Central memory CD8-positive, alpha-beta T cell (primary cell): ENCODE results near the gene PRPSAP1.

ENCODE experiments used
- ATAC-seq: fragments of 150-1000 bp; cut with Tn5 transposase; replicated peaks from 2 replicates; pipeline ENCODE4 v1.10.0; 2022; ENCODE audit warnings: mild to moderate bottlenecking, moderate FRiP score, moderate number of reproducible peaks; ENCODE audit not compliant: poor library complexity, severe bottlenecking; ENCODE audit errors: extremely low read depth
- DNase-seq, 2 donors: peaks; one replicate each; pipeline ENCODE4 v3.0.0; 2021; ENCODE audit warnings: low spot score in 2 of 2
- H3K27ac Mint-ChIP-seq: one replicate; pipeline ENCODE4 v1.8.0; 2022; ENCODE audit warnings: low read depth, mild to moderate bottlenecking, moderate library complexity, mixed read lengths
- H3K27me3 Mint-ChIP-seq: one replicate; pipeline ENCODE4 v1.8.0; 2022; ENCODE audit warnings: mixed read lengths
- H3K36me3 Mint-ChIP-seq: one replicate; pipeline ENCODE4 v1.8.0; 2022; ENCODE audit warnings: mild to moderate bottlenecking, moderate library complexity, mixed read lengths; ENCODE audit not compliant: insufficient read depth
- H3K4me1 Mint-ChIP-seq: one replicate; pipeline ENCODE4 v1.8.0; 2022; ENCODE audit warnings: mixed read lengths
- H3K4me3 Mint-ChIP-seq: one replicate; pipeline ENCODE4 v1.8.0; 2022; ENCODE audit warnings: mild to moderate bottlenecking, moderate library complexity, mixed read lengths
- H3K9me3 Mint-ChIP-seq: one replicate; pipeline ENCODE4 v1.8.0; 2022; ENCODE audit warnings: mixed read lengths

PRPSAP1 gene

DNA sequence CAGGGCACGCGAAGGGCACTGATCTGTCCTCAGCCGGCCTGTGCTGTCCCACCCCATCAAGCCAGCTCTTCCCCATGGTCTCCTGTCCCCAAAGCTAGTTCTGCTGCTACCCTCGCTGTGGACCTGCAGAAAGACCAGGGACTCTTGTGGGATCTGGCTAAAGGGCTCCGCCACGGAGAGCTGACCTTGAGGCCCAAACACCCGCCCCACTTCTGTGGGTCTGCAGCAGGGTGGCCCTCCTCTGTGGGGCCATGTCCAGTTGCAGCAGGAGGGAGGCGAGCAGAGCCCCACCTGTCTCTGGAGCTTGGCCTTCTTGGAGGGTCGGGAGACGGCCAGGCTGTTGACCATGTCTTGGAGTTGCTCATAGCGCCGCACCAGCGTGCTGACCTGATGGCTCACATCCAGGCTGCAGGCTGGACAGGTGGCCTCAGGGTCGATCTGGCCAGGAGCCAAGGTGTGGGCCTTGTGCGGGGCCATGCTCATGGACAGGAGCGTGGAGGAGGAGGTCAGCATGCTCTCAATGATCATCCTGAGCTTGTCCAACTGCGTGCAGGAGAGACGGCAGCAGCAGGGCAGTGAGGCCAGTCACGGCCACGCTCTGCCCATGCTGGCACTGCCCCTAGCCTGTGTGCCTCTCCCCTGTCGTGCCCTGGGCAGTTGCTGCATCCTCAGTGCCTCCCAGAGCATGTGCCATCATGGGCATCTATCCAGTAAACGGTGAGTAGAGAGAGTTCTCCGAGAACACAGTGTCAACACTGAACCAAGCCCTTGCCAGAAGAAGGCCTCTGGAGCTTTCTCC is 71.9 kb downstream of the PRPSAP1 start:
- Mint-ChIP-seq H3K9me3 (no peaks in the 10 kb centered on the region), H3K36me3 (peaks cover 7% of the 10 kb centered on the region), H3K4me3 (no peak overlapping the region), H3K27ac (no peak overlapping the region), H3K27me3 (no peaks in the 10 kb centered on the region), H3K4me1 (no peaks in the 10 kb centered on the region)
- DNase-seq (no peak), ATAC-seq (no peak)

DNA sequence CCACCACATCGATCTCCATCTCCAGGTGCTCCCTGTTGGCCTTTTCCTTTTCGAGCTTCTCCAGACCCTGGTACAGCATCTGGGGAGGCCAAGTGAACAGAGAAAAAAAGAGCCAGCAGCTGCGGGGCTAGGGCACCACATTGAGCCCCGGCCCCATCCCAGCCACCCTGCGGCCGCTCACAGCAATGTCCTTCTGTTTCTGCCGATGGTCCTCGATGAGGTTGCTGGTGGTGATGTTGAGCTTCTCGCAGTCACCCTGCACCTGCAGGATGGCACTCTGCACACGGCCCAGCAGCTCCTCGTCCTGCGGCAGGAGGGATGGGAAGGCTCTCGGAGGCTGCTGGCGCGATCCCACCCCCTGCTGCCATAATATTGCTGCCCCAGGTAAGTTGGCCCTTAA is 73.1 kb downstream of the PRPSAP1 start:
- no peak for ATAC-seq
- Mint-ChIP-seq H3K27me3 (no peaks in the 10 kb centered on the region), H3K4me3 (no peak overlapping the region), H3K36me3 (peaks cover 10% of the 10 kb centered on the region), H3K4me1 (no peaks in the 10 kb centered on the region), H3K27ac (no peak overlapping the region), H3K9me3 (no peaks in the 10 kb centered on the region)
- no peak for DNase-seq

DNA sequence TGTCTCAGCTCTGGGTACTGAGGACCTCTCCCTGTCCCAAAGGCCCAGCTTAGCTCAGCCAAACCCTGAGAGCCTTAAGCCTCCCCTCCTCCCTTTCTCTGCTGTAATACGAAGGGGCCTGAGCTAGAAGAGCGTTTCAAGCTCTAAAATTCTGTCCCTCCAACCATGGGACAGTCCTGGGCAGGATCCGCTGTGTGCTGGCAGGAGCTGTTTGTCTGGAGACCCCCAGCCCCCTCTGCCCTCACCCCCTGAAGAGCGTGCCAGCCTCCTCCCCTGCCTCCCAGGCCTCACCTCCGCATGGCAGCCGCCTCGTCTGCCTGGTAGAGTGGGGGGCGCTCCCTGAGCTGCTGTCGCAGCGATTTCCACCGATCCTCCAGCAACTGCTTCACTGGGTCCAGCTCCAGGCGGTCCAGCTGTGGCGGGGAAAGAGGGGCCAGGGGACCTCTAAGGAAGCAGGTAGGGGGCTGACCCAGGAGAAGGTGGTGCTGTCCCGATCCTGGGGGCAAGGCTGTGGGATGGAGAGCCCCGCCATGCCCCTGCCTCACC is 73.9 kb downstream of the PRPSAP1 start:
- ATAC-seq (no peak), DNase-seq (no peak)
- Mint-ChIP-seq H3K36me3 (peaks cover 11% of the 10 kb centered on the region), H3K9me3 (no peaks in the 10 kb centered on the region), H3K4me3 (no peak overlapping the region), H3K4me1 (peaks cover 2% of the 10 kb centered on the region), H3K27me3 (no peaks in the 10 kb centered on the region), H3K27ac (peak overlapping the region; percentile 70)

DNA sequence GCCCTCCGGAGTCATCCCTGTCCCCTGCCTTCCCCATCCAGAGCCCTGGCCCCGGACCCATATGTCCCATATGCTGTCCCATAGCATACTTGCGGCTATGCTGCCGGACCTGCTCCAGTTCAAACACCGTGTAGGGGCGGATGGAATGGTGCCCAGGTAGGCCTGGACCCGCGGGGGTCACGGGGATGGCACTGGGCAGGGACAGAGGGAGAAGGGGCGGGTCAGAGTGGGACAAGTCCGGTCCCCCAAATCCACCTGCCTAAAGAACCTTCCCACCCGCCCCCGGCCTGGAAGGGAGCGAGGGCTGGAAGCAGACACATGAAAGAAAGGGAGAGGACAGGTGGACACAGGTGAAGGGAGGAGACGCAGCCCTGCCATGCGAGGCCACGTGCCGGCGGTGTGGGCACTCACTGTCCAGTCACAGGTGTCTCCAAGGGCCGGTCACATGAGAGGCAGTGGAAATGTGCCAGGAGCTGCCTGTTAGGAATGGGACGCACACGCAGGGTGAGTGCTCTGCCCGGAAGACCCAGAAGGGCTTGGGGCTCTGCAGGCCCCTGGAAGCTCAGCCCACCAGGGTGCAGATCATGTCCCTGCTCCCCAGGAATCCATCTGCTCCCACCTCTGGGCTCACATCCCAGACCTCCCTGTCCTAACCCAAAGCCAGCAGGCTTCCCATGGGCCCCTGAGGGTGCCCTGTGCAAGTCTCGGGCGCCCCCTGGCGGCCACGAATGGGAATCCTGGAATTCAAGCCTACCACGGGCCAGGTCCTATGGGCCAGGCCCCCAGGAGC is 74.6 kb downstream of the PRPSAP1 start:
- H3K27ac Mint-ChIP-seq = peak overlapping the region; percentile 70
- H3K9me3 Mint-ChIP-seq = no peaks in the 10 kb centered on the region
- DNase-seq (peak; percentile 72 to 80), ATAC-seq (peak; percentile 83)
- H3K4me3 Mint-ChIP-seq = no peak overlapping the region
- H3K36me3 Mint-ChIP-seq = peaks cover 11% of the 10 kb centered on the region
- no peaks in the 10 kb centered on the region for H3K27me3 Mint-ChIP-seq
- H3K4me1 Mint-ChIP-seq = peaks cover 4% of the 10 kb centered on the region

DNA sequence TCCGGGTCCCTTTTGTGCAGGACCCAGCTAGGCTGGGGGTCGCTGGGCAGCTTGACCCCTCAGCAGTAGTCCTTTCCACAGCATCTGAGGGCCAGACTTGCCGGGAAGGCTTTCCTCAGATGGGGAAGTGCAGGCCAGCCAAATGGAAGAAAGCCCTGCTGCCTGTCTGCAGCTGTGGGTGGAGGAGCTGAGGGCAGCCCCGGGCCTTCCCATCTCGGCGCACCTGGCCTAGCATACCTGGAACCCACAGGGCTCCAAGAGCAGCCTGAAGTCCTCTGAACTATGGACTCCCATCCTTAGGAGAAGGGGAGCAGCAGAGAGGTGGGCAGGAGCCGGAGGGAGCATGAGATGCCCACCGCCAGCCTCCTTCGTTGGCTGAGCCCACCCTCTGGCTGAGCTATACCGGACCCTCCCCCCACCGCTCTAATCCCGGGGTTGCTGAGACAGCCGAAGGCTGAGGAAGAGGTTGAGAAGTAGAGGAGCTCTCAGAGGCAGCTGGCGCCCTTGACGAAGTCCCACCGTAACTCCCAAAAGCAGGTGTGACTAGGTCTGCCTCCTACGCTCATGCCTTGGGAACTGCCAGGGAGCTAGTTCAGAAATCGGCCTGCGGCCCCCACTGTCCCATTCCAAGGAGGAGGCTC is 75.3 kb downstream of the PRPSAP1 start:
- Mint-ChIP-seq H3K27ac (peak overlapping the region; percentile 70), H3K4me3 (no peak overlapping the region)

DNA sequence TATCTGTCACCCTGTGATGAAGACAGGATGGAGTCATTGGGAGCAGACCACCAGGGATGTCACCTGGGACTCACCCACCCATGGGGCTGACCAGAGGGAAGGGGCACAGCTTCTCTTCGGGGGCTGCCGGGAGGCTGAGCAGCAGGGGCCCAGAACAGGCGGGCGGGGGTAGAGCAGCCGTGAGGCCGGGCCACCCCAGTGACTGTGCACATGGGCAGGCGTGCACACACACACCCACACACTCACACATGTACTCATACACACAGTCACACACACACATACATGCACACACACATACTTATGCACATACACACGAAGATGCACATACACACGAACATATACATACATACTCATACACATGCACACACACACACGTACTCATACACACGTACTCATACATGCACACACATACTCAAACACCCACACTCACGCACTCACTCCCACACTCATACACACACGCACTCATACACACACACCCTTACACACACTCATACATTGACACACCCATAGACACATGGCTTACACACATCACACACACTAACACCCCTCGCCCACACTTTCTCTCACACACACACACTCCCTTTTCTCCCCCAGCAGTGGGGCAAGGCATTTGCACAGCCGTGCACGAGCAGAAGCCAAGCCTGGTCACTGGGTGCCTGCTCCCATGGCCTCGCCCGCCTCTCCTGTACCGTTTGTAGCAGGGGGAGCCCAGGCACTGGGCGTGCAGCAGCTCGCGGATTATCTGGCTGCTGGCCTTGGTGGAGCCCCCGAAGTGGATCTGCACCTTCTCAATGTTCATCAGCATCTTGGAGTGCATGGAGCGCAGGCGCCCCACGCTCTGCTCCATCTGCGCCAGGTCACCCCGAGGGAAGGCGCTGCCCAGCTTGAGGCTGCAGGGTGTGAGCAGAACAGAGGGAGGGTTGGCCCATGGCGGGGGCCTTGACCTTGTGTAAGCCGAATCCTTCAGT is 76.1 kb downstream of the PRPSAP1 start:
- no peak overlapping the region for H3K4me3 Mint-ChIP-seq
- peaks cover 9% of the 10 kb centered on the region for H3K36me3 Mint-ChIP-seq
- no peaks in the 10 kb centered on the region for H3K9me3 Mint-ChIP-seq
- H3K4me1 Mint-ChIP-seq = peaks cover 9% of the 10 kb centered on the region
- ATAC-seq (no peak), DNase-seq (no peak)
- H3K27ac Mint-ChIP-seq = peak overlapping the region; percentile 4
- H3K27me3 Mint-ChIP-seq = no peaks in the 10 kb centered on the region

More for the DNA sequence above, 75.3 kb downstream of the PRPSAP1 start:
- no peaks in the 10 kb centered on the region for H3K9me3 Mint-ChIP-seq
- no peaks in the 10 kb centered on the region for H3K27me3 Mint-ChIP-seq
- no peak for ATAC-seq
- H3K4me1 Mint-ChIP-seq = peaks cover 4% of the 10 kb centered on the region
- peaks cover 11% of the 10 kb centered on the region for H3K36me3 Mint-ChIP-seq
- DNase-seq = no peak

DNA sequence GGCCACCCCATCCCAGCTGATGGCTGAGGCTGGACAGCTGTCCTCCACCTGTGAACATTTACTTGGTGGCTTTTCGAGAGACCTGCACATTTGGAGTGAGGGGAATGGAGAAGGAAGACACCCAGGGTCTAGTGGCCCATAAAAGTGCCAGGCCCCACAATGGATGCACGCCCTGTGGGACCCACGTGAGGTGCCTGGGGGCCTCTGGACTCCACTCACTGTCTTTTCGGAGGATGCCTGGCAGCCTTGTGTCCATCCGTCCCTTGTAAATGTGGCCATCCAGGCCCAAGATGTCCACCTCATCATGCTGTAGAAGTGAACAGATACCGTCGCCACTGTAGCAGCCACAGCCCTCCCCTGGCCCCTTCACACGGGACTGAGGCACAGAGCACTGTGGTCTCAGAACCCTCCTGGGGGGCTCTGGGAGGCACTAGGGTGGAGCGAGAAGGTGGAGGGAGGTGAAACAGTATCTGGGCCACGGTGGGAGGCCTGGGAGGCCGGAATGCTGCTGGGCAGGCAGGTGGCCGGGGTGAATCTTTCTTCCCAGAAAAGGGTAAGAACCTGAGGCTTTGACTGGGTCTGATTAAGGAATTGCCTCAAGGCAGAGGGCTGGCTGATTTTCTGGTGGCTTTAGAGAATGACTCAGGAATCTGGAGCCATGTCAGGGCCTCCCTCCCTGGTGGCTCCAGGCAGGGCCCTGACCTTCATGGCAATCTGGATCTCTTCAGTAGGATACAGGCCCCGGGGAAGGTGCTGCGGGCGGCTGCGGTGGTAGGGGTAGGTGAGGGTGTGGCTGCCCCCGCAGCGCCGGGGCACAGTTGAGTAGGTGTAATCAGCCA is 77.0 kb downstream of the PRPSAP1 start:
- Mint-ChIP-seq H3K4me1 (peaks cover 13% of the 10 kb centered on the region), H3K4me3 (no peak overlapping the region), H3K27me3 (no peaks in the 10 kb centered on the region), H3K9me3 (no peaks in the 10 kb centered on the region), H3K27ac (peak overlapping the region; percentile 36), H3K36me3 (peaks cover 17% of the 10 kb centered on the region)
- DNase-seq (no peak), ATAC-seq (no peak)

DNA sequence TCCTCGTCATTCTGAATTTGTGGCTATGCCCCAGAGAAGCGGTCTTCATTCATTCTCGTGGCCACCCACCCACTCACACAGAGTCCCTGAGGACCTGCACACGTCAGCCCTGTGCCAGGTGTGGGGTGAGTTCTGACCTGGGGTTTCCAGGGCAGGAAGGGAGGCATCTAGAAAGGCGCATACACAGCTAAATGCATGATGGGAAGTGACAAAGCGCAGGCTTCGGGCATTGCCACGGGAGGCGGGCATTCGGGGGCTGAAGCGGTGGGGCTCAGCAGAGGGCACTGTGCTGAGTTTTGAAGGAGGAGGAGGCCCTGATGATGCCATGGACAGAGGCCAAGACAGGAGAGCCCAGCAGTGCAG is 77.7 kb downstream of the PRPSAP1 start:
- no peak for ATAC-seq
- peak overlapping the region; percentile 36 for H3K27ac Mint-ChIP-seq
- H3K4me3 Mint-ChIP-seq = no peak overlapping the region
- DNase-seq = no peak
- H3K9me3 Mint-ChIP-seq = no peaks in the 10 kb centered on the region
- H3K36me3 Mint-ChIP-seq = peaks cover 20% of the 10 kb centered on the region
- peaks cover 19% of the 10 kb centered on the region for H3K4me1 Mint-ChIP-seq
- no peaks in the 10 kb centered on the region for H3K27me3 Mint-ChIP-seq

DNA sequence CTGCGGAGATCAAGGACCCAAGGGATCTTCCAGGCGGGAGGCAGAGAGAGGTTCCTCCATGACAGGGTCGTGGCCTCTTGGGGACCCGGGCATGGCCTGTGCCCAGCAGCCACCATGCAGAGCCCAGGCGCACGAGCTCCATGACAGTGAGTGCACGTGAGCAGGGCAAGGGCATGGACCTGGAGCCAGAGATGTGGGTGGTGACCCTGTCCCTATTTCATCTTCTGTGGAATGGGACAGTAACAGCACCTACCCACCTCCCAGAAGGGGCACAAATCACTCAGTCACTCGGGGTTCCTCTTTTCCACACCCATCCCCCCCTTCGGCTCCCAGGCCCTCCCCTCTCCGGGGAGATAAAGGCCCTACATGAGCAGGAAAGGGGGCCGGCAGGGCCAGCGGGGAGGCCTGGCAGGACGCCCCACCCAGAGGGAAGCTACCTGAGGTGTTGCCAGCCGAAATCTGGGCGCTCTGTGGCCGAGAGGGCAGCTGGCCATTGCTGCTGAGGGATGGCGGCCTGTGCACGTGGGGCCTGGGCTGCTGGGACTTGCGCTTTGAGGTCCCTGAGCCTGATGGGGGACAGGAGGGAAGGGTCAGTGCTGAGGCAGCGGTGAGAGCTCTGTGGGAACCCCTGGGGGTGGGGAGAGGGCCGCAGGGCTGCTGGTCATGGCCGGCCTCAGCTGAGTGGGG is 78.2 kb downstream of the PRPSAP1 start:
- no peak for DNase-seq
- H3K36me3 Mint-ChIP-seq = peaks cover 22% of the 10 kb centered on the region
- H3K27me3 Mint-ChIP-seq = no peaks in the 10 kb centered on the region
- H3K9me3 Mint-ChIP-seq = no peaks in the 10 kb centered on the region
- peaks cover 23% of the 10 kb centered on the region for H3K4me1 Mint-ChIP-seq
- H3K4me3 Mint-ChIP-seq = no peak overlapping the region
- peak overlapping the region; percentile 36 for H3K27ac Mint-ChIP-seq
- no peak for ATAC-seq

DNA sequence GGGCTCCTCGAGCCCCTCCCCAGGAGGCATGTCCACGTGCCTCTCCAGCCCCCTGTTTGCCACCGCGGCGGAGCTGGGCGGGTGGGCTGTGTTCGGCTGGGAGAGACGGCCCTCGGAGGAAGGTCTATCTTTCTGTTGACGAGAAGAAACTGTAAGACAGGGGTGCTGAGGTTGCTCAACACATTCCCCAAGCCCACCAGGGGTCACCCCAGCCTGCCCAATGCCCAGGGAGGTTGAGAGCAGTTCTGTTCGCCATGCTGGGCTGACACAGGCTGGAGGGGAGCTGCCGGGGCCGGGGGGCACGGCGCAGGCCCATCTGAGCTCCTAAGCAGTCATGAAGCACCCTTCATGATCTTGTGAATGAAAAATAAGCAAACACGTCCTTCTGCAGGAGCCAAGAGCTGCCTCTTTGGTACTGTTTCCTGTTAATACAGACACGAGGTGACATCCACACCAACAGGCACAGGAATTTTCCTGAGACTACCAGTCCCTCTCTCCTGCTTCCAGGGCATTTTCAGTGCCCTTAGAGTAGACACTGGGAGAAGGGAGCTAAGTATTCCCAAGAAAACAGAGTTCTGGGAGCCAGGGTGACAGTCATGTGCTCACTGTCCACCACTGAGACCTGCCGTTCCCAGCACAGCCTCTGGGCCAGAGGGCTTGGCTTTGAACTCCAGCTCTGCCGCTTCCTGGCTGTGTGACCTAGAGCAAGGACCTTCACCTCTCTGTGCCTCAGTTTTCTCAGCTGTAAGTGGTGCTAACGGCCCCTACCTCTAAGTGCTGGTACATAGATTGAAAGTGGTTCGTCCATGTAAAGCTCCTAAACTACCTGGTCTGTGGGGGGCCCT is 79.4 kb downstream of the PRPSAP1 start:
- no peak overlapping the region for H3K27ac Mint-ChIP-seq
- H3K27me3 Mint-ChIP-seq = no peaks in the 10 kb centered on the region
- peak overlapping the region; percentile 31 for H3K4me3 Mint-ChIP-seq
- DNase-seq = no peak
- ATAC-seq = no peak
- H3K9me3 Mint-ChIP-seq = no peaks in the 10 kb centered on the region
- H3K4me1 Mint-ChIP-seq = peaks cover 31% of the 10 kb centered on the region
- H3K36me3 Mint-ChIP-seq = peaks cover 27% of the 10 kb centered on the region
